CD1c-positive myeloid dendritic cell (primary cell): ENCODE data around the gene EYA2.

Experiments
- DNase-seq: peaks from one replicate; pipeline ENCODE4 v3.0.0-alpha.2; 2016; ENCODE audit errors: extremely low spot score

The EYA2 gene

DNA sequence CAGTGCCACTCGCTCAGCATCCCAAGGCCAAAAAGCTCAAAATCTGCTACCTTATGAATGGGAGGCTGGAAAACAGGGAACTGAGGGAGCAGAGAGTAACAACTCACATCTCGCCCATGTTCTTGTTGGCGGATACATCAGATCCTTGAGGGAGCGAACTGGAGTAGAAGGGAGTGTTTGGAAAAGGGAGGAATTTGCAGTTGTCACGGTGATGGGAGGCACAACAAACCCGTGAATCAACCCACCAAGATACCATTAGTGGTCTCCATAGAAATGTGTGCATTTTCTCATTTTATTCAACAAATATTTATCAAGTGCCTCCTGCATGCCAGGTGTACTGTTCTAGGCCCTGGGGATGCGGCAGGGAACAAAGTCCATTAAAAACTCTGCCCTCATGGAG lies 212.1 kb downstream of the EYA2 start:
- no peak for DNase-seq

DNA sequence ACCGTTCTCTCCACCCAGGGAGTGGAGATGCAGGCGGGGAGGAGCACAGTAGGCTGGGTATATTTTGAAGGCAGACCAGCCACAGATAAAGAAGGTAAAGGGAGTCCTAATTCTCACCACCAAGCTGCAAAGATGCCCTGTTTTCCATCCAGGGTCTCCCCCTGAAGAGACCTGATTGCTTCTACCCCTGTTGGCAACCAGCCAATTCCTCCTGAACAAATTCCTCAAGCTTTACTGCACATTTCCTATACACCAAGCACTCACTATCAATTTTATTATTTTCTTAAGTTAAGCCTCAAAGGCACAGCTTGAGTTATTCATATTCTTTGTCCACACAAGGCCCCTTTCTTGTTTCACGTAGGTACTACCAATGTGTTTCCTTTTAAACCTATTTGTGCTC lies 214.4 kb downstream of the EYA2 start:
- DNase-seq: no peak

DNA sequence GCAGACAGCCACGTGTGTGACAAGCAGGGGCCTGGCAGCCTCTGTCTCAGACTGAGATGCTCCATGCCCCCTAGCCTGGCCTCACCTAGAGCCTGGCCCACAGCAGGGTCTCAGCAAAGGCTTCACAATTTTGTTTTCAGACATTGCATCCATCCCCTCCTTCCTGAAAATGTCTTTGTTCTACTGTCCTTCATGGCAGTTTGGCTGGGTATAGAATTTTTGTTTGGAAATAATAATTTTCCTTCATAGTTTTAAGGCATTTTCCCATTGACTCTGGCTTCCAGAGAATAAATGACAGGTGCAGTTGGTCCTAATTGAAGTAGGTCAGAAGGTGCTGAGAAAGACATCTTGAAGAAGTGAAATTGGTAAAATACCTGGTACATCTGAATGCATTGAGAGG lies 216.2 kb downstream of the EYA2 start:
- DNase-seq: no peak

DNA sequence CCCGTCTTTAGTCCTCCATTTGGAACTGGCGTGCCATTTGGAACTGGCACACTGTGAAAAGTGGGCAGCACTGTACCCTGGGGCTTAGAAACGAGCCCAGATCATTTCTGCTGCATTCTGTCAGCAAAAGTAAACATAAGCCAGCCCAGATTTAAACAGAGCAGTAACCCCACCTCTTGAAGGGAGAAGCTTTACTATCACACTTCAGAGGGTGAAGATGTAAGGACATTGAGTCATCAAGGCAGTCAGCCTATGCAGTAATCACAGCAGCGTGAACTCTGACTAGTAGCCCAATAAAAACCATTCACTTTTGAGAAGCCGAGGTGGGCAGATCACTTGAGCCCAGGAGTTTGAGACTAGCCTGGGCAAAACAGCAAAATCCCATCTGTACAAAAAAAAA lies 216.9 kb downstream of the EYA2 start:
- DNase-seq: no peak

DNA sequence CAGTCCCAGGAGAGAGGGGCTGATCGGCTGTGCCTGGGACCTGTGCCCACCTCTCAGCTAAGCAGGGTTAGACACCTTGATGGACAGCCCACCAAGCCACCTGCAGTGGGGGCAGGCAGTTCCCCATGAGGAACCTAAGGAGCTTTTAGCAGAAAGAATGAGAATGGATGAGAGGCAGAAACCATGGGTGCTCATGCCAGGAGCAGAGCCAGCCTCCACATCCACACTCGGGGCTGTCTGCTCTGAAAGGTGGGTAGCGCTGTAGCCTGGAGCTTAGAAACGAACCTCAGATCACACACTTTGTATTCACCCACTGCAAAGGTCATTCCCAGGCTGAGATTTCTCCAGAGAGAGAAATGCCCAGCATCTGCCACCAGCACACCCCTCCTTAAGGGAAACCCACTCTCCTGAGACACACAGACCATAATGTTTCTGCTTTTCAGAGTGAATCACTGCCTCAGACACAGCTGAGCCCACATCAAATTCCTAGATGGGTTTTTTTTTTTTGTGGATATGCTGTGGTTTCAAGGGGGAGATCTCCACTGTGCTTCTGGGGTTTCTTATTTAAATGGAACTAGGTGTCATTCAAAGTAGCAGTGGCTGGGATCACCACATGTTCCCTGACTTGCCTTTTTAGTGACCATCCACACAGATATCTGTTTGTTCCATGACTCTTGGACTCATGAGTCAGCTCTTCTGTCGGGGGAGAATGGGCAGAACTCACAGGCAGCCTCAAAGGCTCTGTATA lies 218.9 kb downstream of the EYA2 start:
- no peak for DNase-seq

DNA sequence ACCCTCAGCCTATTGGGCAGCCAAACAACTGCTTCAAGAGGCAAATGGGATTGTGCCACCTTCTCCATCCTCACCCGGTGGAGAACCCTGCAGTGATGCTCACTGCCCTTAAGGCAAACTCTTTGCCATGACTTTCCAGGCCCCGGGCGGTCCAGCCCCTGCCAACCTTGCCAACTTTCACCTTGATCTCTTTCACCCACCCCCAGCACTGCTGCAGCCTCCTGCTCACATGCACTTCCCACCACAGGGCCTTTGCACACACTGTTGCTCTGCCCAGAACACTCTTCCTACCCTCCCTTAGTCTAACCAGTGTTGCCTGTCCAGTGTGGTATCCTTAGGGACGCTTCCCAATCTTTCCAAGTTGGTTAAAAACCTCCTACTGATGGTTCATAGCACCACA lies 221.1 kb downstream of the EYA2 start:
- no peak for DNase-seq

DNA sequence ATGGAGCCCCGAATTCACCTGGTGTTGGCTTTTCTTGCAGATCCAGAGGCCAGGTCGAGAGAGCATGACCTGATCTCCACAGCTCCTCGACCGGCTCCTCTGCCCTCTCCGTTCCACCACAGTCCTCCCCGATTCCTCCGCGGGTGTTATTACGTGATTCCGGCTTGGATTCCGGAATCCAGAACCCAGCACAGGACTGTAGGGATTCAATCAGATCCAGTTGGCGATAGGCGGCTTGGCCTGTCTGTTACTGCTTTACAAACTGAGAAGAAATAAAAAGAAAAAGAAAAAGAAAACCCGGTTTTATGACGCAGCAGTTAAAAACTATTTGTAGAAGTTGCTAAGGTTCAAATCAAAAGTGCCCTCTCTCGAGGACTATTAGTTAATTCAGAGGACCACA lies 222.7 kb downstream of the EYA2 start:
- no peak for DNase-seq

DNA sequence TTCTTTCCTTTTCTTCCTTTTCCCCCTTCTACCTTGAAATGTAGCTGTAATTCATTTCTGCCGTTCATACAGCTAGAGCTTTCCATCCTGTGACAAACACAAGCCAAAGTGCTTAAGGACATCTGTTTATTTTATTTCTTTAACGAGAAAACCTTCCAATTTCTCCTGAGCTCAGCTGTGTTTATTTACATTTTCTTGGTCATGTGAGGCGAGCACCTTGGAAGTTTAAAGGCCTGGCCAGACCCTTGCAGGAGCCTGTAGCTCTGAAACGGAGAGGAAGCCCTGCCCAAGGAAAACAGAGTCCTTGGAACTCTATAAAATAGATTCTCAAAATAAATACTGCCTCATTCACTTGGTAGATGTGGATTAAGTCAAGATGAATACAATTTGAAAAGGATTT lies 223.1 kb downstream of the EYA2 start:
- DNase-seq: no peak

DNA sequence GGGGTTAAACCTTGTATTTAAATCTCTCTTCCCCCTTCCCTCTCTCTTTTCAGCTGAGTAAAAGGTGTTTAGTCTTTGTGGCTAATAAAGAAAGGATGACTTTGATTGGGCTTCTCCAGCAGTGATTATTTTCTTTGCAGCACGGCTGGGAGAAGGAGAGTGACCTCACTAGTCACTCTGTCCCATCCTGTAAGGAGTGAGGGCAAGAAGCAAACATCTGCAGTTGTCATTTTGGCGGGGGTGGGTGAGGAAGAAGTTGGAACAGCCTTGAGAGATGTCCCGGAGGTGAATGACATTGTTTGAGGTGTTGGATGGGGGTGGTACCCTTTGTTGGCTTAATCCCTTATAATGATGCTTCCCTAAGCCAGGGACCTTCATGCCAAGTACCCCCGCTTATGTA lies 223.6 kb downstream of the EYA2 start:
- DNase-seq: peak; percentile 39

DNA sequence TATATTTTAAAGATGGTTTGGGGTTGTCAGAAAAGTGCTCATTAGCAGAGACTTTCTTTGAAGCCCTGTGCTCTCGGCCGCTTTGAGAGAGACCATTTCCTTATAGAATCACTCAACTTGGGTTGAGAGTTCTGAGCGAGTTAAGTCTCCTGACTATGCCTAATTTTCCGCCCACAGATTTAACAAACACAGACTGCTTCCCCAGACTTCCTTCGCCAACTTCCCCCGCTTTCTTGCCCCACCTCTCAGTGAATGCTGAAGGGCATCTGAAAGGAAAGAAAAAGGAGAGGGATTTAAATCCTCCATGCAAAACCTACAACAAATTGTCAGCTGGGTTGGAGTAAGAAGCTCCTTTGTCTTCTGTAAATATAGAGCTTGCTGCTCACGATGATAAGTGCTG lies 224.0 kb downstream of the EYA2 start:
- peak; percentile 89 for DNase-seq

DNA sequence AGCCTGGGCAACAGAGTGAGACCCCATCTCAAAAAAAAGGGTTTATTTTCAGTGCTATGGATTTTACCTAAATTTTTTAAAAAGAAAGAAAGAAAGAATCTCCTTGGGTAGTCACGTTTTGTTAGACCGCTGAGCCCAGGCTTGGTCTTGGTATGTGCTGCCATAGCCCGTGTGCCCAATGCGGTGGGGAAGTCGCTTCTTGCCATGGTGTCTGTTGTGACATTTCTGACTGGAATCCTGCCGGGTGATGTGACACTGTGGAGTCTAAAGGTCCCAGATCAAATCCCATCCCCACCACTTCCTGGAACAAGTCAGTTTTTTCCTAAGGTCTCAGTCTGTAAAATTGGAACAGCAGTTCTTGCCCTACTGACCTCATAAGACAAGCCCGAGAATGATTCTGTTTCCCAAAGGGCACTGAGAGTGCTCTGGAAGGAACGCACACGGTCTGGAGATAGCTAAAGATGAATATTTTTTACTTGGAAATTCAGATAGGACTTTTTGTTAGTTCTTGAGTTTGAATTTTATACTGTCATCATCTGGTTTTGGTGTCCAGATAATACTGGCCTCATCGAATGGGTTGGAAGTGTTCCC lies 225.8 kb downstream of the EYA2 start:
- no peak for DNase-seq

DNA sequence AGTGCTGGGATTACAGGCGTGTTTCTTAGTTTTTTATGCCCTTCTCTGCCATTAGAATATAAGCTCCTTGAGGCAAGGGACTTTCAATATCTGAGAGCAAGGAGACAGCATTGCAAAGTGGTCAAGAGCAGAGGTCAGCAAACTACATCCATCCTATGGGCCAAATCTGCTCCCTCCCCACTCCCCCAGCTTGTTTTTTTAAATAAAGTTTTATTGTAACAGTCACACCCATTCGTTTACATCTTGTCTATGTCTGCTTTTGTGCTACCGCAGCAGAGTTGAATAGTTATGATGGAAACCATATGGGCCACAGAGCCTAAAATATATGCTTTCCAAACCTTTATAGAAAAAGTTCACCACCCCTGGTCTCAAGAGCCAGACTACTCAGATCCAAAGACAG lies 227.9 kb downstream of the EYA2 start:
- no peak for DNase-seq

DNA sequence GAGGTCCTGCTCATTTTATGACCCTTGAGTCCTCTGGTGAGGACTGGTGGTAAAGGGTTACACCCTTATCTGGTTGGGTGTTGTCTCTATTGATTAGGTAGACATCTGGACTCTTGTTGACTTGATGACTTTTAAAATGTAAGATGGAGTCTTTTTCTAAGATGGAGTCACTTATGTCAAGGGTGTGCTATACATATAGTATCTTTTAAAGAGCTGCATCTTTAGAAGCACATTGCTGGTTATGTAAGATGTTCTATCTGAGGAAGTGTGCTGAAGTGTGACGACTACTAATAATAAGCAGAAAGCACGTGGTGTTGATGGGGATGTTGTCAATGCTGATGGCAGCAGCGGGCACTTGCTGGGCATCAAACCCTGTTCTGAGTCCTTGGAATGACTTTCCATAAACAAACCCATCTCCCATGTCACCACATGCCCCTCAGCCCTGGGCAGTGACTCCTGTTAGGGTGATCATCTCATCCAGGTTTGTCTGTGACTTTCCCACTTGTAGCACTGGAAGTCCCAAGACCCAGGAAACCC lies 229.6 kb downstream of the EYA2 start:
- DNase-seq: peak; percentile 83

DNA sequence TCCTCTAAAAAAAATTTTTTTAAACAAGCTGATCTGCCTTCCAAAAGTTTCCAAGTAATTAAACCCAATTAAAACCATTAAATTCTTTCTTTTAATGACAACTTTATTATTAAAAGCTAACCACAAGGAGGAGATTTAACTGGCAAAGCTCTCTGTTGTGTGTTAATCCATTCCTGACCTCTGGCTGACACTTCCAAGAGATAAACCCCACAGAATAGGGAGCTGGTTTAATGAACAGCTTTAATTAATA lies 230.8 kb downstream of the EYA2 start:
- DNase-seq: no peak

DNA sequence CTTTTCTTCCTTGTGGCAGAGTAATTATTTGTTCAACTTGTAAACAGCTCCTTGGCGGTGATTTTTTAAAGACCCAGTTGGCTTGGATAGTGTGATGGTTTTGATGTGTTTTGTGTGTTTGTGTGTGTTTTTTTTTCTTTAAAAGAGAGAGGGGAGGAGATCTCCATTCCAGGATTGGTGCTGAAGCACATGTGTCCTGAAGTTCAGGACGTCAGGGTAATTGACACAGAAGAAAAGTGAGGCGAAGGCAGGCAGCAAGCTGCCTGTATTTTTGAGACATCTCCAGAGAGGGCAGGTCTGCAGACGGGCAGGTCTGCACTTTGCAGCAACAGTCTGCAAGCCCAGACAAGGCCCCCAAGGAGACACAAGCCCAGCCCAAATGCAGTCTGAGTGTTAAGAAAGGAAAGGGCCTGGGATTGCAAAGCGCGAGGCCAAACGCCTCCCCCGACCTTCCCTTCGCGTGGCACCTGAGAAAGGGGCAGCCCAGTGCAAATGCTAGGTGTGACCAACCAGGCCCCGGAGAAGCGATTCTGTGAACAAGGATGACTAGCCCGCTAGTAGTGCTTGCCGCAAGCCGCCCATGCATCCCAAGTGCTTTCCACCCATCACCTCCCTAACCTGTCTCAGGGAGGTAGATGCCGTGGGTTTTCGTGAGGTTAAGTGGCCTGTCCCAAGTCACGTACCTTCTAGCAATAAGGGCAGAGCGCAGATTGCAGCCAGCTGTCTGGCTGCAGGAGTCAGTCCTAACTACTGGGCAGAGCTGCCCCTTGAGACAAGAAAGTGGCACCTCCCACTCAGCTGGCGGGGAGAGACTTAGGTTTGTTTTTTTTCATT lies 231.3 kb downstream of the EYA2 start:
- no peak for DNase-seq

DNA sequence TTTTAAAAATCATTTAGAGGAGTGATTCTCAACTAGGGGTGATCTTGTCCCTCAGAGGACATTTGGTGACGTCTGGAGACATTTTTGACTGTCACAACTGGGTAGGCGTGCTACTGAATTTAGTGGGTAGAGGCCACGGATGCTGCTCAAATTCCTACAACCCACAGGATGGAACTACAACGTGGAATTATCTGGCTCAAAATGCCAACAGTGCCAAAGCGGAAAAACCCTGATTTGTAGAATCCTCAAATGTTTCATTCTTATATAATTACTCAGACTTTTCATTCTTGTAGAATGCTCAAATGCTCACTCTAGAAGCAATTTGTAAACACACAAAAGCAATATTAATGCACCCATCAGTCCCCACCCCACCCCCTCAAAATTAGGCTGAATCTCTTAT lies 232.1 kb downstream of the EYA2 start:
- DNase-seq: no peak

DNA sequence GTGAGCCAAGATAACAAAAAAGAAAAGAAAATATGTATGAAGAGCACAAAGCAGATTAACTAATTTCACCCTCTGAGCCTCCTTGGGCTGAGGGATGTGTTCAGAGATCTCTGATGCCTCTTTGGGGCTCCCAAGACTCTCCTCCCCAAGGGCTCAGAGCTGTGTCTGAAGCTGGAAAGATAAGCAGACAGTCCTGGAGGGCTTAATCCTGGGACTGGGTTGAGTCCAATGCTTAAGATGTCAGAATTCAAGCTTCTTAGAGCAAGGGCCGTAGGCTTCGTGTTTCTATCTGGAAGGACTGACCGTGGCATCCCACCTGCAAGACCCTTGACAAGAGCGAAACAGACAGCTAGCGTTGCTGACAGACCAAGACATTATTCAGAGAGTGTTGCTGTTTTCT lies 232.9 kb downstream of the EYA2 start:
- DNase-seq: no peak

DNA sequence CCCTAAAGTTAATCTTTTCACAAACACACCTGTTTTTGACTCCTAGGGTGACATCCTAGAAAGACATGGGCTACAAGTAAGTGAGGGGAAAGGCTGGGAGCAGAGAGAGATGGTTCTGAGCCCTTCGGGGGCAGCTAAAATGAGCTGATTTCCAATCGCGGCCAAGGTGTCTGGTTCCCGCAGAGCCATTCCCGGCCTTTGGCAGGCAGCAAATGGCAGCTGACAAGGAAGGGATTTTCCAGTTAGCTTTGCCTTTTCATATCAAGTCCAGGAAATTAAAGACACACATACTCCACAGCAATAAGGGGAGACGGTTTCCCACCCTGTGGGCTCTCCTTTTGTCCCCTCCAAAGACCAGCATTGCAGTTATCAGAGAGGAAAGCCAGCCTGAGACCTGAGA lies 233.4 kb downstream of the EYA2 start:
- DNase-seq: no peak

DNA sequence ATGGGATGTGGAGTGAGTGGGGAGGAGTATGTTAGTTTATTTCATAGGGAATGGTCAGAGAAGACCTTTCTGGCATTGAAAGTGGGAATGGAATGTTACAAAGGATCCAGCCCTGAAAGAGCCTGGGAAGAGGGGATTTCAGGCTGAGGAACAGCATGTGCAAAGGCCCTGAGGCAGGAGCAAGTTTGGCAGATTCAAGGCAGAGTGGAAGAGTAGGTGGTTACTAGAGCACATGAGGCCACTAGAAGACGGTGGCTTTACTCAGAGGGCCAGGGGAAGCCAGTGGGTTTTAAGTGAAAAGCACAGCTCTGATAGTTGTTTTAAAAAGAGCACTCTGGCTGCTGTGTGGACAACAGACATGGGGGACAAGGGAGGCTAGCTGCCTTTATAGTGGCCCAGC lies 234.7 kb downstream of the EYA2 start:
- no peak for DNase-seq

DNA sequence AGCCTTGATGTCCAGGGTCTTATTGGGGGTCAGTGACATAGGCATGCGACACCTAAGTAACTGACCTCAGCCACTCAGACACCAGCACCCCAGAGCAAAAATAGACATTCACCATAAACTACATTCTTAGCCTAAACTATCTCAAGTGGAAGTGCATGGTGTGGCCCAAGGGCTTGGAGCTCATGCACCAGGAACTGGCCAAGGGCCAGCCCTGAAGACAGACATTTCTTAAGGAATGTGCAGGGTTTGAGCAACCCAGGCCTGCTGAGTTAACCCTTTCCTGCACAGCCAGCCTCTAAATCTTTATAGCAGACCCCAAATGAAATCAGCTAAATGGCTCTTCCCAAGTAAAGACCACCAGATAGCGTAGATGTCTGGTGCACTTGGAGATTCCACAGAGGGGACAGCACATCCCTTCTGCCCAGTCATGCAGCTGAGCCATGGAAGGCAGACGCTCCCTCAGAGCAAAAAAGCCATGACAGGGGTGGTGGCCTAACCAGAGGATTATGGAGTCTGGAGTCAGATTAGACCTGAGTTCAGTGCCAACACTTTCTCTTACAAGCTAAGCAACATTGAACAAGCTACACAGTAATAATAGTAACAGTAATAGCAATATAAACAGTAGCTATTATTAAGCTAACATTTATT lies 239.3 kb downstream of the EYA2 start:
- DNase-seq: no peak

DNA sequence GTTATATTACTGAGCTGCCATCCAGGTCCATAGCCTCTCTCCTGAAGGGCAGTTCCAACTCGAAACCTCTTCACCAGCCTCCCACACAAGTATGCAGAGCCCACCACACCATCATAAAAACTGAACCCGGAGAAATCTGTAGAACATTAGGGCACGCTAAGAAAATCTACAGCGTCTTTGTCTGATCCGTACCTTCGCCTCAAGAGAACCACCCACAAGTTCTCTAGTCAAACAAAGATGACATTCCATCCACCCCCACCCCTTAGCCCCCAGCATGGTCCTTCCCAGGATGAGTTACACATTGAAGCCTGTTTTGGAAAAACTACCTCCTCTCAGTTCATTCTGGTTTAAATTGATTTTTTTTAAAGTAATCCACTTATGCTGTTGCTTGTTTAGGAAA lies 242.1 kb downstream of the EYA2 start:
- DNase-seq: no peak

DNA sequence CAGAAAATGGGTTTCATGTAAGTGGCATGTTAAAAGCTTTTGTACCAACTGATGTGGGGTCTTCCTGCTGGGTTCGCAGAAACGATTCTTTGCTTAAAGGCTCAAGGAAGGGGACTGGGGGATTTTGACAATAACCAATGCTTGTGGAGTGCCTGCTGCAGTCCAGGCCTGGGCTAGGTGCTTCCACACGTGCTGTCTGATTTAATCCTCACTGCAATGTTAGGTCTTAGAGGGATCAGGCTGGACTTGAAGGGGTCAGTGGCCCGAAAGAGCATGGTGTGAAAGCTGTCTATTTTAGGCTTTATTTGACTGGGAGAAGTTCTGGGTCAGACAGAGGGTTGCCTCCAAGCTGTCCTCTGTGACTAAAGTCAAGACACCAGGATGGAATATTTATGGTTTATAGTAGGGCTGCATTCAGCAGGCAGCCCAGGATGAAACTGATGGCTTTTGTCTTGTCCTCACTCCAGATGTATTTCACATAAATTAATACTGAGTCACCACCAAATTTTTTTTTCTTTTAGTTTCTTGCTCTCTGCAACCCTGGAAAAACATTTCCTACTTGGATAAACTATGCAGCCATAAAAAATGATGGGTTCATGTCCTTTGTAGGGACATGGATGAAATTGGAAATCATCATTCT lies 242.7 kb downstream of the EYA2 start:
- no peak for DNase-seq
